ENCODE results near the gene ARID1B.

The ARID1B gene

DNA sequence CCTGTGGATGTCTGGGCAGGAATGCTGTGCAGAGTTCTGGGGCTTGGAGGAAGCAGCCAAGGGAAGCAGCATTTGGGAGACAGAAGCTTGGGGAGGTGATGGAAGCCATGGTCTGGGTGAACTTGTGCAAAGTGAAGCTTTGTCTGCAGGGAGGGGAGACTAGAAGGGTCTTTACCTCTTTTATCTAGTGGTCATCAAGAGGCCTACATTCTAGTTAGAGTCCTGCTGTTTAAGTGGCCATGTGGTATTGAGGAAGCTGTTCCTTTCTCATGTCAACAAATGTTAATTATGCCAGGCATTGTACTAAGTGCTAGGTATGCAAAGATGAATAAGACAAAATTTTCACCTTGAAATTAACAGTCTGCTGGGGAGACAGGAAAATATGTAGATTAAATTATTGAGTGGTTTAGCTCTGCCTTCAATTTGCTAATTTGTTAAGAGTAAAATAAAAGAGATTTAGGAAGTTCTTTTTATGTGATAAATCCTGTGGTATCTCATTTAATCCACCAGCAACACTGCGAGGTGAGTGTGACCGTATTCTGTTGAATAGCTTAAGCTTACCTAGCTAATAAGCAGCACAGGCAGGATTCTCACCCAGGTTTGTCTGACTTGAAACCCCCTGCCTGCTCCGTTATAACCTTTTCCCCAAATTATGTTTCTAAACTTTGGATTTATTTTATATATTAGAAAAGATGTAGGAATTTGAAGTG lies 43.1 kb downstream of the ARID1B start:
- no peak for DNase-seq (ENCODE audit: low spot score)
- in situ Hi-C loops (cut with MboI; ENCODE audit: low sequenced_read_pairs, unreplicated experiment) = no loop called here

DNA sequence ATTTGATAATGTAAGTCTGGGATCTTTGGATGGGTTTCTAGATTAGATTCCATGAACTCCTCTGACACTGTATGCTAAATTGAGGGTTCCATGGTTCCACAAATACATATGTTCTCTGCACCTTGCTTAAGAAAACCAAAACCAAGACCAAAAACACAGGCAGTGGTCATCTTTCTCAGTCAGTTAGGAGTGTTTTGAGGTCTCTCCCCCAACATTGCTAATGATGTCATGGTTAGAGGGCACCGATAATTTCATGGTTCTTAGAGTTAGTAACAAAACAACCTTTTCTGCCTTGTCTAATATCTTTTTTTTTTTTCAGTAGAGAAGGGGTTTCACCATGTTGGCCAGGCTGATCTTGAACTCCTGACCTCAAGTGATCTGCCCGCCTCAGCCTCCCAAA lies 44.5 kb downstream of the ARID1B start:
- in situ Hi-C loops (cut with MboI; ENCODE audit: low sequenced_read_pairs, unreplicated experiment) = no loop called here
- DNase-seq (ENCODE audit: low spot score) = peak; percentile 43
- TF ChIP-seq, protein P1, sequence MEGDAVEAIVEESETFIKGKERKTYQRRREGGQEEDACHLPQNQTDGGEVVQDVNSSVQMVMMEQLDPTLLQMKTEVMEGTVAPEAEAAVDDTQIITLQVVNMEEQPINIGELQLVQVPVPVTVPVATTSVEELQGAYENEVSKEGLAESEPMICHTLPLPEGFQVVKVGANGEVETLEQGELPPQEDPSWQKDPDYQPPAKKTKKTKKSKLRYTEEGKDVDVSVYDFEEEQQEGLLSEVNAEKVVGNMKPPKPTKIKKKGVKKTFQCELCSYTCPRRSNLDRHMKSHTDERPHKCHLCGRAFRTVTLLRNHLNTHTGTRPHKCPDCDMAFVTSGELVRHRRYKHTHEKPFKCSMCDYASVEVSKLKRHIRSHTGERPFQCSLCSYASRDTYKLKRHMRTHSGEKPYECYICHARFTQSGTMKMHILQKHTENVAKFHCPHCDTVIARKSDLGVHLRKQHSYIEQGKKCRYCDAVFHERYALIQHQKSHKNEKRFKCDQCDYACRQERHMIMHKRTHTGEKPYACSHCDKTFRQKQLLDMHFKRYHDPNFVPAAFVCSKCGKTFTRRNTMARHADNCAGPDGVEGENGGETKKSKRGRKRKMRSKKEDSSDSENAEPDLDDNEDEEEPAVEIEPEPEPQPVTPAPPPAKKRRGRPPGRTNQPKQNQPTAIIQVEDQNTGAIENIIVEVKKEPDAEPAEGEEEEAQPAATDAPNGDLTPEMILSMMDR (IDR thresholded peaks at IDR 0.05; ENCODE audit: borderline replicate concordance, control extremely low read depth, extremely low read depth, insufficient read depth, missing control alignments) = no peak

More for the DNA sequence above, 43.1 kb downstream of the ARID1B start:
- TF ChIP-seq, protein P1 (IDR thresholded peaks at IDR 0.05; ENCODE audit: borderline replicate concordance, control extremely low read depth, extremely low read depth, insufficient read depth, missing control alignments) = no peak

DNA sequence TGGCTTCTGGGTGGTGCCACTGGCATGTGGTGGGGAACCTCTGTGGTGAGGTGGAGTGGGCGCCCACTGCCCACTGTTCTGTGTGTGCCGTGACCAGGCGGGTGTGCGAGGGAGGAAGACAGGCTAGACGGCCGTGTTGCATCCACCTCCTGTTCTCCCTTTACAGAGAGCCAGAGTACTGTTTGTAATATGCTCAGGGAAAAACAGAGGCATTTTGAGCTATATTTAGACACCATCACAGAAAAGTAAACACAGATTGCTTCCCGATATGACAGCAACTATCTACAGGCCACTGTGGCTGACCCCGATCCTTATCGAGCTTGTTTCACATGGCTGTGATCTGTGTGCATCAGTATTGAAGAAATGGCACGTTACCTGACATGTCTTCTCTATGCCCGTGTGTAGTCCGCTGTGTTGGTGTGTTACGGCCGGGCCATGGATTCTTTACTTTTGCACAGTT lies 45.6 kb downstream of the ARID1B start:
- no peak for DNase-seq (ENCODE audit: low spot score)
- TF ChIP-seq, protein P1 (IDR thresholded peaks at IDR 0.05; ENCODE audit: borderline replicate concordance, control extremely low read depth, extremely low read depth, insufficient read depth, missing control alignments) = no peak
- in situ Hi-C loops (cut with MboI; ENCODE audit: low sequenced_read_pairs, unreplicated experiment) = no loop called here

DNA sequence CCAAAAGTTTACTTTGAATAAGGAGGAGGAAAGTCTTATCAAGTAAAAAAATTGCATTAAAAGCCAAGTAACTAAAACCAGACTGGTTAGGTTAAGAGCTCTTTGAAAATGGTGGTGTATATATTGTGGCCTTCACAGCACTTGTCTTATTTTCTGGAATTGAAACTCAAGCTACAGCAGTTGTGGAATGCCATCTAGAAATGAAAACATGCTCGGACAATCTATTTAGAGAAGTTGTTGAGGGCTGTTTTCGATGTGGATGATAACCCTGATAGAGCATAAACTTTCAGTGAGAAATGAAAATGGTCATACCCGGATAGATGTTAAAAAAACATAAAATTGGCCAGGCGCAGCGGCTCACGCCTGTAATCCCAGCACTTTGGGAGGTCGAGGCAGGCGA lies 47.0 kb downstream of the ARID1B start:
- in situ Hi-C loops (cut with MboI; ENCODE audit: low sequenced_read_pairs, unreplicated experiment) = no loop called here
- TF ChIP-seq, protein P1 (IDR thresholded peaks at IDR 0.05; ENCODE audit: borderline replicate concordance, control extremely low read depth, extremely low read depth, insufficient read depth, missing control alignments) = no peak
- no peak for DNase-seq (ENCODE audit: low spot score)

DNA sequence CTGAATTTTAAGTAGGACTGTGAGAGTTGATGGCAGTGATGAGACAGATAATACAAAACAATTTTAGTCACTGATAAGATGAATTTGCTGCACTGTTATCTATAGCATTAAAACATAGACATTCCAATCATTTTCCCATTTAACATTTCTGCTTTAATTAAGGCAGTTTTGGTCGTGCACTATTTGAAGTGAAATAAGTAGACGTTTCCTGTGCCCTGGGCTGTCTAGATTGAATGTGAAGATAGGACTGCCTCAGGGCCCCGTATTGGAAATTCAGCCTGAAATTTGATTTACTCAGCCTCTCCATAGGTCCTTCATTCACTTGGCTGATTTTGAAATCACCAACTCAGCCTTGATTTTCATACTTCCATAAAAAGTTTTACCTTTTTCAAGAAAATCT lies 48.3 kb downstream of the ARID1B start:
- in situ Hi-C loops (cut with MboI; ENCODE audit: low sequenced_read_pairs, unreplicated experiment) = no loop called here
- TF ChIP-seq, protein P1 (IDR thresholded peaks at IDR 0.05; ENCODE audit: borderline replicate concordance, control extremely low read depth, extremely low read depth, insufficient read depth, missing control alignments) = no peak
- no peak for DNase-seq (ENCODE audit: low spot score)

DNA sequence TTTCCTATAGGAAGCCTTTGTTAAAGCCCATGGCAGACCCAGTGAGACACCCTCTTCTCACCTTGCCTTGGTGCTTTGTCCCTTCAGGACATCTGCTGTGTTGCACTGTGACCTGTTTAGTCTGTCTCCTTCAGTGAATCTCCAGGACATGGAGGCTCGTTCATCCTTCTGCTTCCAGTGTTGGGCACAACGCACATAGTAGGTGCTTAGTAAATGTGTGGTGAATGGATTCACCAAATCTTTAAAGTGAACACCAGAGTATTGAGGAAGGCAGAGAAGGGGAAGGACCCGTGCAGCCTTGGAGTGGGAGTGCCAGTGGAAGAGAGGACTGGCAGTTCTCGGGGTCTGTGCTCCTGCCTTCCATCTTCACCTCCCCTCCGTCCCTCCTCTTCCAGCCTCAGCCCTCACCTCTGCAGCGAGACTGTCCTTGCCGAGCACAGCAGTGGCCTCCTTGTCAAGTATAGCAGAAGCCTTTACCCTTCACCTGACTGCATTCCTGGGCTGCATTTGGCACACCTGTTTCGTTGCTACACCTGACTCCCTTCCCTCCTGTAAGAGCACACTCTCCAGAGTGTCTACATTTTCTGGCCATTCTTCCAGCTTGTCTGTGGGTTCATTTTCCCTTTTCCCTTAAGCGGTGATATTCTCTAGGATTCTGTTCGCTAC lies 49.2 kb downstream of the ARID1B start:
- in situ Hi-C loops (cut with MboI; ENCODE audit: low sequenced_read_pairs, unreplicated experiment) = no loop called here
- no peak for DNase-seq (ENCODE audit: low spot score)
- TF ChIP-seq, protein P1 (IDR thresholded peaks at IDR 0.05; ENCODE audit: borderline replicate concordance, control extremely low read depth, extremely low read depth, insufficient read depth, missing control alignments) = no peak
